Uterus (tissue), 2 donors: ENCODE data around the gene CSGALNACT2.

Source experiments
- POLR2A ChIP-seq, 2 donors: fragments of 450-650 bp; IDR thresholded peaks; one replicate each; pipeline ENCODE4 v1.6.1; 2016; ENCODE audit warnings: antibody characterized with exemption in 2 of 2, mild to moderate bottlenecking in 1 of 2, moderate library complexity in 1 of 2
- TF ChIP-seq, protein P1 (sequence below), 4 experiments: fragments of 200-600 bp in 2 of 4; fragments of 450-650 bp in 2 of 4; sonication (generic) in 2 of 4; IDR thresholded peaks; one replicate each; pipeline ENCODE4 v1.5.1; 2016 to 2019; ENCODE audit warnings: antibody characterized with exemption in 4 of 4, mild to moderate bottlenecking in 2 of 4, moderate library complexity in 1 of 4

DNA sequence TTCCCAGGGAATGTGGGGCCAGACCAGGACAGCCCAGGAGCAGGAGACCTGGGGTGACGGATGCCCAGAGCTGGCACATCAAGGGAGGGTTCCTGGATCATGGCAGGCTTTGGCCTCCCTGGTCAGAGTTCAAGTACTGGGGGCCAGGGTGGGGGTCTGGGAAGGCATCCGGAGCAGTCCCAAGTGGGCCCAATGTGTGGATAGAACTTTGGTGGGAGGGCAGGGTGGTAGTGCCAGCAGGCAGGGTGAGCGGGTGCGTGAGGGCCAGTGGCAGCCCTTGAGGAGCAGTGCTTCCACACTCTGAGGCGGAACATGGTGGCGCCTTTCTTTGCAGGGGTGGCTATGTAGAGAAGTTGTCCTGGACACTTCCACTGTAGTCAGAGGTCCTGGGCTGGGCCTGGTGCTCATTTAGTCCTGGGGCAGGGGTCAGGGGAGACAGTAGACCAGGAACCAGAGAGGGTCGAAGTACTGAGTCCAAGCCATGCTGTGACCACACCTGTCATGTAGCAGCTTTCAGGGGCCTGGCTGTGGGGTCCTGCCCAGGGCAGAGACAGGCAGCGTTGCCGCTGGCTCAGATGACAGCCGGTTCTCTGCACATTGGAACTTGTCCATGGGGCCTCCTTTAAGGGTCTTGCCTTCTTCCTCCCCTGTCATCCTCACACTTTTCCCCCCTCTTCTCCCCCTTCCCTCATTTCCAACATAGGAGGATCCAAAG, 22.2 kb upstream of the CSGALNACT2 start:
- TF ChIP-seq, protein P1, sequence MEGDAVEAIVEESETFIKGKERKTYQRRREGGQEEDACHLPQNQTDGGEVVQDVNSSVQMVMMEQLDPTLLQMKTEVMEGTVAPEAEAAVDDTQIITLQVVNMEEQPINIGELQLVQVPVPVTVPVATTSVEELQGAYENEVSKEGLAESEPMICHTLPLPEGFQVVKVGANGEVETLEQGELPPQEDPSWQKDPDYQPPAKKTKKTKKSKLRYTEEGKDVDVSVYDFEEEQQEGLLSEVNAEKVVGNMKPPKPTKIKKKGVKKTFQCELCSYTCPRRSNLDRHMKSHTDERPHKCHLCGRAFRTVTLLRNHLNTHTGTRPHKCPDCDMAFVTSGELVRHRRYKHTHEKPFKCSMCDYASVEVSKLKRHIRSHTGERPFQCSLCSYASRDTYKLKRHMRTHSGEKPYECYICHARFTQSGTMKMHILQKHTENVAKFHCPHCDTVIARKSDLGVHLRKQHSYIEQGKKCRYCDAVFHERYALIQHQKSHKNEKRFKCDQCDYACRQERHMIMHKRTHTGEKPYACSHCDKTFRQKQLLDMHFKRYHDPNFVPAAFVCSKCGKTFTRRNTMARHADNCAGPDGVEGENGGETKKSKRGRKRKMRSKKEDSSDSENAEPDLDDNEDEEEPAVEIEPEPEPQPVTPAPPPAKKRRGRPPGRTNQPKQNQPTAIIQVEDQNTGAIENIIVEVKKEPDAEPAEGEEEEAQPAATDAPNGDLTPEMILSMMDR (IDR thresholded peaks at IDR 0.05), result no peak
- no peak for TF ChIP-seq POLR2A (IDR thresholded peaks at IDR 0.05)
